Measurements from ENCODE around the gene FOXR1. TPM values are rescaled to one million over a fixed set of nuclear protein-coding genes. Genes with fewer than 3 reads are reported as not detected.

FOXR1 gene
- total RNA-seq, 1 donor: not detected

DNA sequence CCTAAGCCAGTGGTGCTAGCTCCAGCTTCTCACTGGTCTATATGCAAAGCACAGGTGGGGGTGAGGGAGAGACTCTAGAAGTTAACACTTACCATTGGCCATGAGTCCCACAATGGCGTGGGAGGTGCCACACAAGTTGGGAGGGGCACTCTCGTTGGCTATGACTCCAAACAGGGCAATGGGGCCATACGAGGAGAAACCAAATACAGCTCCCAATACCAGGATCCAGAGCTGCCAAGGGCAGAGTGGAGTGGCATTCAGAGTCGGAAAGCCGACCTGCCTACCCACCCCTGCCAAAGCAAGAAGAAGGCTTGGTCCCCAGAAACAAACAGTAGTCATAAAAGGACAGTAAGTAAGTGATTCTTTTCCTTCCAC is 53.5 kb downstream of the FOXR1 start:
- Histone ChIP-seq H3K36me3 (ENCODE audit: insufficient read depth, low read length) (peaks cover 38% of the 10 kb centered on the region), H3K4me3 (ENCODE audit: insufficient read depth, low read length) (no peak overlapping the region), H3K9me3 (ENCODE audit: low read depth, low read length) (no peaks in the 10 kb centered on the region), H3K27me3 (ENCODE audit: insufficient read depth, low read length) (no peaks in the 10 kb centered on the region), H2AFZ (ENCODE audit: low read length) (no peak overlapping the region), H3K79me2 (ENCODE audit: insufficient read depth, low read length) (peaks cover 27% of the 10 kb centered on the region), H3K4me1 (ENCODE audit: insufficient read depth, low read length) (peaks cover 12% of the 10 kb centered on the region), H3K4me2 (ENCODE audit: insufficient read depth, low read length) (no peak overlapping the region), H4K20me1 (ENCODE audit: insufficient read depth, low read length) (peaks cover 9% of the 10 kb centered on the region), H3K27ac (ENCODE audit: low read depth, low read length) (no peak overlapping the region)
- TF ChIP-seq, protein P1, sequence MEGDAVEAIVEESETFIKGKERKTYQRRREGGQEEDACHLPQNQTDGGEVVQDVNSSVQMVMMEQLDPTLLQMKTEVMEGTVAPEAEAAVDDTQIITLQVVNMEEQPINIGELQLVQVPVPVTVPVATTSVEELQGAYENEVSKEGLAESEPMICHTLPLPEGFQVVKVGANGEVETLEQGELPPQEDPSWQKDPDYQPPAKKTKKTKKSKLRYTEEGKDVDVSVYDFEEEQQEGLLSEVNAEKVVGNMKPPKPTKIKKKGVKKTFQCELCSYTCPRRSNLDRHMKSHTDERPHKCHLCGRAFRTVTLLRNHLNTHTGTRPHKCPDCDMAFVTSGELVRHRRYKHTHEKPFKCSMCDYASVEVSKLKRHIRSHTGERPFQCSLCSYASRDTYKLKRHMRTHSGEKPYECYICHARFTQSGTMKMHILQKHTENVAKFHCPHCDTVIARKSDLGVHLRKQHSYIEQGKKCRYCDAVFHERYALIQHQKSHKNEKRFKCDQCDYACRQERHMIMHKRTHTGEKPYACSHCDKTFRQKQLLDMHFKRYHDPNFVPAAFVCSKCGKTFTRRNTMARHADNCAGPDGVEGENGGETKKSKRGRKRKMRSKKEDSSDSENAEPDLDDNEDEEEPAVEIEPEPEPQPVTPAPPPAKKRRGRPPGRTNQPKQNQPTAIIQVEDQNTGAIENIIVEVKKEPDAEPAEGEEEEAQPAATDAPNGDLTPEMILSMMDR (IDR thresholded peaks at IDR 0.05; ENCODE audit: extremely low read depth, low read depth, low read length): no peak
- no peak for DNase-seq (ENCODE audit: insufficient read length, low spot score, missing footprints)

DNA sequence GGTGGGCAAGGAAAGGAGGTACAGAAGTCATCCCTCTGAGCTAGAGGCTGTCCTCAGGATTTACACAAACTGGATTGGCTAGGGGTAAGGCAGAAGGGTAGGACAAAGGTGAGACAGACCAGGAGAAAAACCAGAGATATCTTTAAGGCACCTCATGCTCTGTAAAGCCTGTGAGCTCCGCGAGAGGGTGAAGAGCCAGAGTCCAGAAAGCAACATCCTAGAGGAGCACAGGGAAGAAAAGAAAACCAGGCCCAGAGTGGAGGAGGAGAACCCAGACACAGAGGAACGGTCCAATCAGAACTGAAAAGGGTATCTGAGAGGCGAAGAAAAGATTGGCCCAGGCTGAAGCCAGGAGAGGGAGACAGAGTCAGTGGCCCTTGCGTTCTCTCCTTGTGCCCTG is 54.0 kb downstream of the FOXR1 start:
- H3K4me2 ChIP-seq (ENCODE audit: insufficient read depth, low read length): no peak overlapping the region
- H3K4me1 ChIP-seq (ENCODE audit: insufficient read depth, low read length): peaks cover 10% of the 10 kb centered on the region
- H3K27ac ChIP-seq (ENCODE audit: low read depth, low read length): no peak overlapping the region
- TF ChIP-seq, protein P1 (IDR thresholded peaks at IDR 0.05; ENCODE audit: extremely low read depth, low read depth, low read length): no peak
- H4K20me1 ChIP-seq (ENCODE audit: insufficient read depth, low read length): peaks cover 7% of the 10 kb centered on the region
- peaks cover 38% of the 10 kb centered on the region for H3K36me3 ChIP-seq (ENCODE audit: insufficient read depth, low read length)
- no peaks in the 10 kb centered on the region for H3K27me3 ChIP-seq (ENCODE audit: insufficient read depth, low read length)
- no peak overlapping the region for H2AFZ ChIP-seq (ENCODE audit: low read length)
- no peak overlapping the region for H3K4me3 ChIP-seq (ENCODE audit: insufficient read depth, low read length)
- no peaks in the 10 kb centered on the region for H3K9me3 ChIP-seq (ENCODE audit: low read depth, low read length)
- peaks cover 23% of the 10 kb centered on the region for H3K79me2 ChIP-seq (ENCODE audit: insufficient read depth, low read length)
- no peak for DNase-seq (ENCODE audit: insufficient read length, low spot score, missing footprints)

DNA sequence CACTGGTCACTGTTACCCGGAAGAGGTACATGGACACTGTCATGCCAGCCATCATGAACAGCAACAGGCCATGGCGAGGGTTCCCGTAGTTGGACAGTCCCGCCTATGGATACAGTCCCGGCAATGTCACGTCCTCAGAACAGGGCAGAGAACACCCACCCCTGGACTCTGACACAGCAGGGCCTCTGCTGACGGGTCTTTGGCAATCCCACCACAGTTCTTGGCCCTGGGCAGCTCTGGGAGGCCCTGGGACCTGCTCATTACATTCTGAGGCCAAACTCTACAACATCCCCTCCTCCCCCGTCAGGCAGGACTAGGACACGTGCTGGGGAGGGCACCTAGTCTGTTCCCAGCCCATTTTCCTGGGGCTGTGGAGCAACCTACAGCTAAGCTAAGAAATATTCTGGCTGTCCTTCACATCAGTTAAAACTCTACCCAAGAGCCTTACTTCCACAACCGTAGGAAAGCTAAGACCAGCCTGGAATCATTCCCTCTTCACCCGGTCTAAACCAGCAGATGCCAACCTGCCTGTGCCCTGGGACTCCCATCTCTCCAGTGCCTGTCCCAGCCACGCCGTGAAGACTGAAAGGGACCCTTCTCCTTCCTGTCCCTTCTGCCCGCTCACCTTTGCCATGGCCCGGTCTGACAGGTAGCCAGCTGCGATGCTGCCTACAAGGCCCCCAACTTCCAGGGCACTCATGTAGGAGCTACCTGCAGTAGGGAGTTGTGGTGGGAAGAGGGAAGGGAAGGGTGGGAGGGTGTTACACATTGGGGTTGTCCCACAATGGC is 54.6 kb downstream of the FOXR1 start:
- H3K9me3 ChIP-seq (ENCODE audit: low read depth, low read length): no peaks in the 10 kb centered on the region
- no peak for DNase-seq (ENCODE audit: insufficient read length, low spot score, missing footprints)
- no peak overlapping the region for H3K4me2 ChIP-seq (ENCODE audit: insufficient read depth, low read length)
- peaks cover 35% of the 10 kb centered on the region for H3K36me3 ChIP-seq (ENCODE audit: insufficient read depth, low read length)
- no peaks in the 10 kb centered on the region for H3K27me3 ChIP-seq (ENCODE audit: insufficient read depth, low read length)
- no peak overlapping the region for H3K27ac ChIP-seq (ENCODE audit: low read depth, low read length)
- peaks cover 16% of the 10 kb centered on the region for H3K79me2 ChIP-seq (ENCODE audit: insufficient read depth, low read length)
- peaks cover 10% of the 10 kb centered on the region for H3K4me1 ChIP-seq (ENCODE audit: insufficient read depth, low read length)
- no peak overlapping the region for H3K4me3 ChIP-seq (ENCODE audit: insufficient read depth, low read length)
- peaks cover 6% of the 10 kb centered on the region for H4K20me1 ChIP-seq (ENCODE audit: insufficient read depth, low read length)
- H2AFZ ChIP-seq (ENCODE audit: low read length): no peak overlapping the region
- TF ChIP-seq, protein P1 (IDR thresholded peaks at IDR 0.05; ENCODE audit: extremely low read depth, low read depth, low read length): no peak

DNA sequence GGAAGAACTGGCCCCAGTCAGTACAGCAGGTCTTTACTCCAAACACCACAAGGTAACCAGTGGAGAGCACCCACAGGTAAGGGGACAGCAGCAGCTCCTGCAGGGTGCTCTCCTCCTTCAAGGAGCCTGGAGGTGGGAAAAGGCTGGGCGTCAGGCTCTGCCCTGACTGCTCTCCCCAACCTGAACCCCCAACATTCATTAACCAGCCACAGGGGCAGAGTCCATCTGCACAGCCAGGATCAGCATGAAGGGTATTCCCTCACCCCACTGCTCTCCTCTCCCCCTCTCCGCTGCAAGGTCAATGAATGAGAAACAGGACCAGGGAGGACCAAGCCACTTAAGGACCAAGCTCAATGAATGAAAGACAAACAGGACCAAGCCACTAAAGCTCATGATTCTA is 55.4 kb downstream of the FOXR1 start:
- no peaks in the 10 kb centered on the region for H3K9me3 ChIP-seq (ENCODE audit: low read depth, low read length)
- no peak overlapping the region for H3K4me3 ChIP-seq (ENCODE audit: insufficient read depth, low read length)
- H3K79me2 ChIP-seq (ENCODE audit: insufficient read depth, low read length): peaks cover 9% of the 10 kb centered on the region
- H4K20me1 ChIP-seq (ENCODE audit: insufficient read depth, low read length): peaks cover 4% of the 10 kb centered on the region
- no peak overlapping the region for H3K4me2 ChIP-seq (ENCODE audit: insufficient read depth, low read length)
- no peaks in the 10 kb centered on the region for H3K27me3 ChIP-seq (ENCODE audit: insufficient read depth, low read length)
- H3K4me1 ChIP-seq (ENCODE audit: insufficient read depth, low read length): peaks cover 10% of the 10 kb centered on the region
- no peak overlapping the region for H2AFZ ChIP-seq (ENCODE audit: low read length)
- TF ChIP-seq, protein P1 (IDR thresholded peaks at IDR 0.05; ENCODE audit: extremely low read depth, low read depth, low read length): no peak
- DNase-seq (ENCODE audit: insufficient read length, low spot score, missing footprints): no peak
- H3K27ac ChIP-seq (ENCODE audit: low read depth, low read length): no peak overlapping the region
- H3K36me3 ChIP-seq (ENCODE audit: insufficient read depth, low read length): peaks cover 28% of the 10 kb centered on the region

Measured in osteoblast (primary cell).